Measurements from ENCODE around the gene PACSIN2. TPM values are rescaled to one million over a fixed set of nuclear protein-coding genes. Genes with fewer than 3 reads are reported as not detected.

PACSIN2 gene
- total RNA-seq, 3 donors from 2014 or later: 43.8 to 82.7 (median 72.4) TPM

GRCh38 chr22:42825796-42826195 lies 189.2 kb downstream of the PACSIN2 start:
- H3K27ac ChIP-seq: no peak overlapping the region
- no peak overlapping the region for H3K4me3 ChIP-seq
- intact Hi-C loops (cut with DNase I; ENCODE audit: low total_unique reads): no loop called here
- H3K36me3 ChIP-seq: no peaks in the 10 kb centered on the region
- no peaks in the 10 kb centered on the region for H3K9me3 ChIP-seq
- no peak for DNase-seq (ENCODE audit: low spot score in 2 of 2)
- TF ChIP-seq, protein P1, sequence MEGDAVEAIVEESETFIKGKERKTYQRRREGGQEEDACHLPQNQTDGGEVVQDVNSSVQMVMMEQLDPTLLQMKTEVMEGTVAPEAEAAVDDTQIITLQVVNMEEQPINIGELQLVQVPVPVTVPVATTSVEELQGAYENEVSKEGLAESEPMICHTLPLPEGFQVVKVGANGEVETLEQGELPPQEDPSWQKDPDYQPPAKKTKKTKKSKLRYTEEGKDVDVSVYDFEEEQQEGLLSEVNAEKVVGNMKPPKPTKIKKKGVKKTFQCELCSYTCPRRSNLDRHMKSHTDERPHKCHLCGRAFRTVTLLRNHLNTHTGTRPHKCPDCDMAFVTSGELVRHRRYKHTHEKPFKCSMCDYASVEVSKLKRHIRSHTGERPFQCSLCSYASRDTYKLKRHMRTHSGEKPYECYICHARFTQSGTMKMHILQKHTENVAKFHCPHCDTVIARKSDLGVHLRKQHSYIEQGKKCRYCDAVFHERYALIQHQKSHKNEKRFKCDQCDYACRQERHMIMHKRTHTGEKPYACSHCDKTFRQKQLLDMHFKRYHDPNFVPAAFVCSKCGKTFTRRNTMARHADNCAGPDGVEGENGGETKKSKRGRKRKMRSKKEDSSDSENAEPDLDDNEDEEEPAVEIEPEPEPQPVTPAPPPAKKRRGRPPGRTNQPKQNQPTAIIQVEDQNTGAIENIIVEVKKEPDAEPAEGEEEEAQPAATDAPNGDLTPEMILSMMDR (IDR thresholded peaks at IDR 0.05): no peak
- no peak for TF ChIP-seq POLR2A (IDR thresholded peaks at IDR 0.05)
- no peak for TF ChIP-seq POLR2AphosphoS5 (IDR thresholded peaks at IDR 0.05)
- H3K27me3 ChIP-seq: no peaks in the 10 kb centered on the region
- no peaks in the 10 kb centered on the region for H3K4me1 ChIP-seq

DNA sequence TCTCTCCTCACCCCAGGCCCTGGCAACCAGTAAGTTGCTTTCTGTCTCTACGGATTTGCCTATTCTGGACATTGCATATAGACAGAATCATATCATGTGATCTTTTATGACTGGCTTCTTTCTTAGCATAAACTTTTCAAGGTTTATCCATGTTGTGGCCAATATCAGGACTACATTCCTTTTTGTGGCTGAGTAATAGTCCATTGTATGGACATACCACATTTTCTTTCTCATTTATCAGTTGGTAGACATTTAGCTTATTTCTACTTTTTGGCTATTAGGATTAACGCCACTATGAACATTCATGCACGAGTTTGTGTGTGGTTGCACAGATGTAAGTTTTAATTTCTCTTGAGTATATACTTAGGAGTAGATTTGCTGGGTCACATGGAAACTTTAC lies 193.6 kb downstream of the PACSIN2 start:
- Histone ChIP-seq H3K4me1 (peaks cover 0 to 5% of the 10 kb centered on the region in 2 donors), H3K4me3 (no peak overlapping the region), H3K27ac (no peak overlapping the region), H3K36me3 (no peaks in the 10 kb centered on the region), H3K27me3 (no peaks in the 10 kb centered on the region), H3K9me3 (no peaks in the 10 kb centered on the region)
- TF ChIP-seq, protein P1 (IDR thresholded peaks at IDR 0.05): no peak
- TF ChIP-seq POLR2A (IDR thresholded peaks at IDR 0.05): no peak
- no peak for TF ChIP-seq POLR2AphosphoS5 (IDR thresholded peaks at IDR 0.05)
- intact Hi-C loops (cut with DNase I; ENCODE audit: low total_unique reads): no loop called here
- DNase-seq (ENCODE audit: low spot score in 2 of 2): no peak

GRCh38 chr22:42820045-42820763 lies 194.7 kb downstream of the PACSIN2 start:
- TF ChIP-seq, protein P1 (IDR thresholded peaks at IDR 0.05): peak in 2 of 3 donors; percentile 56 to 59
- TF ChIP-seq POLR2AphosphoS5 (IDR thresholded peaks at IDR 0.05): no peak
- no peaks in the 10 kb centered on the region for H3K36me3 ChIP-seq
- H3K4me1 ChIP-seq: peaks cover 0 to 5% of the 10 kb centered on the region in 2 donors
- peak overlapping the region; percentile 33 to 34 for H3K27ac ChIP-seq
- H3K4me3 ChIP-seq: no peak overlapping the region
- peak in 1 of 2 donors; percentile 27 for DNase-seq (ENCODE audit: low spot score in 2 of 2)
- intact Hi-C loops (cut with DNase I; ENCODE audit: low total_unique reads): no loop called here
- H3K9me3 ChIP-seq: no peaks in the 10 kb centered on the region
- no peaks in the 10 kb centered on the region for H3K27me3 ChIP-seq

Other genes starting within 250 kb of the PACSIN2 start
- 10 to 100 TPM; 51.2 to 90.7 (median 70.8) TPM for gene ARFGAP3, start 157.9 kb downstream of the PACSIN2 start, total RNA-seq
- 1 to 10 TPM; 4.6 to 6.4 (median 5.2) TPM for gene TTLL1, start 74.2 kb upstream of the PACSIN2 start, total RNA-seq
- gene BIK, start 95.6 kb upstream of the PACSIN2 start, total RNA-seq: 10 to 100 TPM in 2 of 3 donors, not detected in 1; 22.6 to 25.0 TPM
- 10 to 100 TPM; 18.6 to 31.1 (median 26.2) TPM for gene MCAT, start 128.2 kb upstream of the PACSIN2 start, total RNA-seq
- 100 to 1,000 TPM; 250 to 468 (median 284) TPM for gene TSPO, start 136.4 kb upstream of the PACSIN2 start, total RNA-seq
- gene TTLL12, start 172.0 kb upstream of the PACSIN2 start, total RNA-seq: 10 to 100 TPM; 25.9 to 36.0 (median 31.4) TPM

All from breast epithelium (tissue), 4 donors.